Measurements from ENCODE around the gene FAF1.
"Not testable (repeated sequence)": the region's sequence is repeated elsewhere in the genome, so short reads cannot be mapped to it uniquely, and the experiment has no call there.

The FAF1 gene

DNA sequence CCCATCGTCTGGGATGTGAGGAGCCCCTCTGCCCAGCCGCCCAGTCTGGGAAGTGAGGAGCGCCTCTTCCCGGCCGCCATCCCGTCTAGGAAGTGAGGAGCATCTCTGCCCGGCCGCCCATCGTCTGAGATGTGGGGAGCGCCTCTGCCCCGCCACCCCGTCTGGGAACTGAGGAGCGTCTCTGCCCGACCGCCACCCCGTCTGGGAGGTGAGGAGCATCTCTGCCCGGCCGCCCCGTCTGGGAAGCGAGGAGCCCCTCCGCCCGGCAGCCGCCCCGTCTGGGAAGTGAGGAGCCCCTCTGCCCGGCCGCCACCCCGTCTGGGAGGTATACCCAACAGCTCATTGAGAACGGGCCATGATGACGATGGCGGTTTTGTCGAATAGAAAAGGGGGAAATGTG, 7.5 kb downstream of the FAF1 start:
- DNase-seq, result not testable (repeated sequence)

DNA sequence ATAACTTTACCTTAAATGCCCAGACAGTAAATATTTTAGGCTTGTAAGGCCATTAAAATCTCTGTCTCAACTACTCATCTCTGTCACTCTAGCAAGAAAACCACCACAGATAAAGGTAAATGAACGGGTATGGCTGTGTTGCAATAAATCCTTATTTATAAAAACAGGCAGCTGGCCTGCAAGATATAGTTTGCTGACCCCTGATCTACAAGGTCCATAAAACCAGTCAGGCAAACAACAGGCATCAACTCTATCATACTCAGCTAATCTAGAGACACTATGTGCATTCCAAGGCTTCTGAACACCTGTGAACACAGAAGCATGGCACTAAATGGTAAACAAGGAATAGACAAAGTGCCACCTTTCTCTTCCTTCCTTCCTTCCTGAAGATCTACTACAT, 9.7 kb downstream of the FAF1 start:
- no peak for DNase-seq

DNA sequence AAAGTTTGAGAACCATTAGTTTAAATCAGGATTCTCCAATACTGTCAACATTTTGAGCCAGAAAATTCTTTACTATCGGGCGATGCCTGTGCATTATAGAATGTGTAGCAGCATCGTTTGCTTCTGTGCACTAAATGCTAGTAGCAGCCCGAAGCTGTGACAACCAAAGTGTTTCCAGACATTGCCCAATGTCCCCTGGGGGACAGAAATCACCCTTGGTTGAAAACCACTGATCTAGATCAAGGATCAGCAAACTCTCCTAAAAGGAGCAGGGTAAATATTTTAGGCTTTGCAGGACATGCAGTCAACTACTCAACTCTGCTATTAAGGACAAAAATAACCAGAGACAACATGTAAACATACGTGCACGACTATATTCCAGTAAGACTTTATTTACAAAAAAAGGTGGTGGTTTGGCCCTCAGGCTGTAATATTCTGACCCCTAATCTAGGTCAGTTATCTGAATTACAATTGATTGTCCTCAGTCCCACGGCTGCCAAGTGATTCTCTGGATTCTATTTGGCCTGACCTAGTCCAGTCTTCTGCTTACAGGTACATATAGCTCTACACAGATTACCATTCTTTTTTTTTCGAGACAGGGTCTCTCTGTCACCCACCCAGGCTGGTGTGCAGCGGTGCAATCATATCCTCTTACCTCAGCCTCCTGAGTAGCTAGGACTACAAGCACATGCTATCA, 10.6 kb downstream of the FAF1 start:
- DNase-seq, result no peak

GRCh38 chr1:50942334-50942733, 17.7 kb downstream of the FAF1 start:
- no peak for DNase-seq

DNA sequence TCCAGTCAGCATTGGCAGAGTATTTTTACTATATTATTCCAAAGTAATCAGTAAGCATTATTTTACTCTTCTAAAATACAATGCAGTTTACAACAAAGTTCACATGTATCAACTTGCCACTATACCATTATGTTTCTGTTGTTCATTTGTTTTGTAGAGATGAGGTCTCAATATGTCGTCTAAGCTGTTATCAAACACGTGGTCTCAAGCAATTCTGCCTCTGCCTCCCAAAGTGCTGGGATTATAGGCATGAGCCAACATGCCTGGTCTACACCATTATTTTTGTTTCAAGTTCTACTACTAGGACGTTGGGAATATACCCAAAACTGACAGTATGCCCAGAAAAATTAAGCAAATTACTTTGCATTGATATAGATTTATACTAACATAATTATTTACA, 19.8 kb downstream of the FAF1 start:
- no peak for DNase-seq

GRCh38 chr1:50936321-50936720, 23.7 kb downstream of the FAF1 start:
- no peak for DNase-seq

DNA sequence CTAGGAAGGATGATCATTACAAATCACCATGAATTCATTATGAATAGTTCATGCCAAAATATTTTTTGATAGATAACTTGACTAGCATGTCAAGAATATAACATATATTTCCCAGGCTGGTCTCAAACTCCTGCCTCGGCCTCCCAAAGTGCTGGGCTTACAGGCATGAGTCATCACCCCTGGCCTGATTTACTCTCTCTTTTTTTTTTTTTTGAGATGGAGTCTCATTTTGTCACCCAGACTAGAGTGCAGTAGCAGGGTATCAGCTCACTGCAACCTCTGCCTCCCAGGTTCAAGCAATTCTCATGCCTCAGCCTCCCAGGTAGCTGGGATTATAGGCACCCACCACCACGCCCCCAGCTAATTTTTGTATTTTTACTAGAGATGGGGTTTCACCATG, 24.8 kb downstream of the FAF1 start:
- not testable (repeated sequence) for DNase-seq

DNA sequence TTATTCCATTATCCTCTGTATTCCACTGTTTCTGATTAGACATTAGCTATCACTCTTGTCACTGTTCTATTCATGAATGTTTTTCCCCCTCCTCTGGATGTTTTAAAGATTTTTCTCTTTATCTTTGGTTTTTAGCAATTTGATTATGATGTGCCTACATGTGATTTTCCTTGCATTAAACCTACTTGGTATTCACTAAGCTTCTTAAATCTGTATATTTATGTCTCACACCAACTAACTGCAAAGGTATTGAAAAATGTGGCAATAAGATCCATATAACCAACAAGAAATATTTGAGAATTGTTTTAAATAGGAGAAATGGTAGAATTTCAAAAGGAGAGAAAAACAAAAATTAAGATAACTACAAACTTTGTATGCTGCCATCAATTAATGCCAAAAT, 25.2 kb downstream of the FAF1 start:
- DNase-seq, result no peak

DNA sequence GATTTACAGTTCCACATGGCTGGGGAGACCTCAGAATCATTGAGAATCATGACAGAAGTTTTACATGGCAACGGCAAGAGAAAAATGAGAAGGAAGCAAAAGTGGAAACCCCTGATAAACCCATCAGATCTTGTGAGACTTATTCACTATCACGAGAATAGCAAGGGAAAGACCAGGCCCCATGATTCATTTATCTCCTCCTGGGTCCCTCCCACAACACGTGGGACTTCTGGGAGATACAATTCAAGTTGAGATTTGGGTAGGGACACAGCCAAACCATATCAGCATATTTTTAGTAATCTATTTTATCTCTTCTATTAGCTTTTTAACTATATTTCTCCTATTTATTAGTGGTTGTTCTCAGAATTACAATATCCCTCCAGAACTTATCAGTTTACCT, 26.3 kb downstream of the FAF1 start:
- not testable (repeated sequence) for DNase-seq

DNA sequence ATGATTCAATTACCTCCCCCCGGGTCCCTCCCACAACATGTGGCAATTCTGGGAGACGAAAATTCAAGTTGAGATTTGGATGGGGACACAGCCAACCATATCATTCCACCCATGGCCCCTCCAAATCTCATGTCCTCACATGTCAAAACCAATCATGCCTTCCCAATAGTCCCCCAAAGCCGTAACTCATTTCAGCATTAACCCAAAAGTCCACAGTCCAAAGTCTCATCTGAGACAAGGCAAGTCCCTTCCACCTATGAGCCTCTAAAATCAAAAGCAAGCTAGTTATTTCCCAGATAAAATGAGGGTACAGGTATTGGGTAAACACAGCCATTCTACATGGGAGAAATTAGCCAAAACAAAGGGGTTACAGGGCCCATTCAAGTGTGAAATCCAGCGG, 28.0 kb downstream of the FAF1 start:
- not testable (repeated sequence) for DNase-seq

- no peak for DNase-seq
Observed at GRCh38 chr1:50930965-50931737, 28.9 kb downstream of the FAF1 start.

DNA sequence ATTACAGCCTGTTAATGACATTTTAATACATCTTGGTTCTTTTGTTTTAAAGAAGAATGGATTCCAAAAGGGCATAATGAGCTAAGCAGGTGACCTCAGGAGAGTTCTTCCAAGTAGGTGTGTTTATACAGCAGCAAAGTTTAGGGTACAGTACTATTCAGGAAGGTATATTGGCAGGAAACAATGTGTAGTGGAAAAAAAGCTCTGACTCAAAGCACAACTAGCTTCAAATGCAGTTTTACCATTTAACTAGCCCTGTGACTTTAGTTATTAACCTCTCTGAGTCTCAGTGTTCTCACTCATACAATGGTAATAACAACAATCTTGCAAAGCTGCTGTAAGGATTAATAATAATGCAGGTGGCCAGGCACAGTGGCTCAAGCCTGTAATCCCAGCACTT, 29.9 kb downstream of the FAF1 start:
- no peak for DNase-seq

DNA sequence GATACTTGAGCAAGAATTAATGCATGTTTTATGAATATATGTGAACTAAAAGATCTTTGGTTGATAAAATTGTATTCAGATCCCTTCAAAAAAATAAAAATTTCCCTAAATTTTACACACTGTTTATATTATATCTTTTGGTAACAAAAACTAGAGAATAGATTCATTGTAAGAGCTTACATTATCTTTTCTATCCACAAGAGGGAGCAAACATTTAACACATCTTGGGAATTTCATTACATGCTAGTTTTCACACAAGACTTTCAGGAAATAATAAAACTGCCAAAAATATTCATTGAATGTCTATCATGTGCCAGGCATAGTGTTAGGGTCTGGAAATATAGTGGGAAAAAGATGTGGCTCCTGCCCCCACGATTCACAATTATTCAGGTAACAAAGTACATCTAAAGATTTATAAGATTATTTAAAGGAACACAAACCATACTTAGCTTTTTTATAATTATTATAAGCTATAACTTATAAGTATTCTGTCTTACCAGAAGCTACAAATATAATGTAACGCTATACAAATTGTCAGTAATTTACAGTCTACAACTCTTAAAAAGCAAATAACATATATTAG, 30.6 kb downstream of the FAF1 start:
- no peak for DNase-seq

GRCh38 chr1:50923564-50923963, 36.5 kb downstream of the FAF1 start:
- no peak for DNase-seq

- DNase-seq, result no peak
Observed at GRCh38 chr1:50921029-50921428, 39.0 kb downstream of the FAF1 start.

DNA sequence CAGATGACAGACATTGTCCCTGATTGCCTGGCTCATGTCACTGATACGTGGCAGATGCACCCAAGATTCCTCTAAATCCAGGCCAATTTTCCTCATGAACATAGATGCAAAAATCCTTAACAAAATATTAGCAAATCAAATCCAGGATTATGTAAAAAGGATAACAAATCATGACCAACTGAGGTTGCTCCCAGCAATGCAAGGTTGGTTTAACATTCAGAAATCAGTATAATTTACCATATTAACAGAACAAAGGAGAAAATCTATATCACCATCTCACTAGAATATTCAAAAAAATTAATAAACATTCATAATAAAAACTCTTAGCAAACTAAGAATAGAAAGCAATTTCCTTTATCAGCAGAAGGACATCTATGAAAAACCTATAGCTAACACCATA, 39.7 kb downstream of the FAF1 start:
- DNase-seq, result no peak

DNA sequence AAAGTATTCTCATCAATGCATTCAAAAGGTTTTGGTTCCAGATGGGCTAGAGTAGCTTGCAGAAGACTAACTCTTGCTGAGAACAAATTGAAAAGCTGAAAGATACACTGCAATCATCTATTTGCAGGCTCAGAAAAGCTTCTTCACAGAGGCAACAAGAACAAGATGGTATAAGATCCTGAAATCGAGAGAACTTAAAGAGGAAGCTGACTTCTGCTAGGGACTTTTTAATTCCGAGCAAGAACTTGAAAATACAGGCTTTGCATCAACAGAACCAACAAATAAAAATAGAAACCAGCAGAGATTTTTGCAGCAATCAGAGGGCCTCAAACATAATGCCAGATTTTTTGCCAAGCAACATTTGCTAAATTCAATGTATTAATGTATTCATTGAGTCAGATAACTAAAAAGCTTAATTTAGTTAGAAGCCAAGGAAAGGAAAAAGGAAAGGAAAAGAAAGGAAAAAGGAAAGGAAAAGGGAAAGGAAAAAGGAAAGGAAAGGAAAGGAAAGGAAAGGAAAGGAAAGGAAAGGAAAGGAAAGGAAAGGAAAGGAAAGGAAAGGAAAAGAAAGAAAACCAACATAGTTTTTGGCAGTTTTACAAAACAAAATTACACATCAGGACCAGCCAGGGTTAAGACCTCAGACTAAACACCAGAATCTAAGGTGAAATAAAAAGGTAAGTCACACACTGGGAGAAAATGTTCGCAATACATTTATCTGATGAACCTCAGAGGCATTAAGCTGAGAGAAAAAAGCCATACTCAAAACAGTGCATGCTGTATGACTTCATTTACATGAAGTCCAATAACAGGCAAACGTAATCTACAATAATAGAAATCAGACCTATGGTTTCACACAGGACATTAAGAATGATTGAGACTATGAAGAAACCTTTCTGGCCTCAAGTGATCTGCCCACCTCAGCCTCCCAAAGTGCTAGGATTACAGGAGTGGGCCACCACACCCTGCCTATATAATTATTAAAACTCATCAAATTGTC, 42.6 kb downstream of the FAF1 start:
- DNase-seq, result no peak

GRCh38 chr1:50915621-50916020, 44.4 kb downstream of the FAF1 start:
- no peak for DNase-seq

DNA sequence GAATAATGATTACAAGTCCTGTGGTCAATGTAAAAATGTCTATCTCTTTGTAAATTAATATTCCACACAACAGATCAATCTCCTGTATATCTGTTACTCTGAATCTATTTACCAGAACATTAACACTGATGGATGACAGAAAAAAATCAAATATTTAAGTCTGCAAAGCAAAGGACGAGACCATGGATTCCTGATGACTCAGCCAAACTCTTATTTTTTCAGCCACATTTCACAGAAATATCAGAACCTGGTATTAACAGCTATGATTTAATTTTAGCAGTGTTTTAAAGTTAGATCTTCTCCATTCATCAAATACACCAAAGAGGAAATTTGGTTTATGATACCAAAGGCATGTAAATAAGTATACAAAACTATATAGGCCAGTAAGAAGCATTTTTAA, 46.1 kb downstream of the FAF1 start:
- no peak for DNase-seq

DNA sequence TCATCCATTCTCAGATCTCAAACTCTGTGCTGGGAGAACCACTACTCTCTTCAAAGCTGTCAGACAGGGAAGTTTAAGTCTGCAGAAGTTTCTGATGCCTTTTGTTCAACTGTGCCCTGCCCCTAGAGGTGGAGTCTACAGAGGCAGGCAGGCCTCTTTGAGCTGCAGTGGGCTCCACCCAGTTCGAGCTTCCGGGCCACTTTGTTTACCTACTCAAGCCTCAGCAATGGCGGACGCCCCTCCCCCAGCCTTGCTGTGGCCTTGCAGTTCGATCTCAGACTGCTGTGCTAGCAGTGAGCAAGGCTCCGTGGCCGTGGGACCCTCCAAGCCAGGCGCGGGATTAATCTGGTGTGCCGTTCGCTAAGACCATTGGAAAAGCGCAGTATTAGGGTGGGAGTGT, 49.7 kb downstream of the FAF1 start:
- DNase-seq, result not testable (repeated sequence)

DNA sequence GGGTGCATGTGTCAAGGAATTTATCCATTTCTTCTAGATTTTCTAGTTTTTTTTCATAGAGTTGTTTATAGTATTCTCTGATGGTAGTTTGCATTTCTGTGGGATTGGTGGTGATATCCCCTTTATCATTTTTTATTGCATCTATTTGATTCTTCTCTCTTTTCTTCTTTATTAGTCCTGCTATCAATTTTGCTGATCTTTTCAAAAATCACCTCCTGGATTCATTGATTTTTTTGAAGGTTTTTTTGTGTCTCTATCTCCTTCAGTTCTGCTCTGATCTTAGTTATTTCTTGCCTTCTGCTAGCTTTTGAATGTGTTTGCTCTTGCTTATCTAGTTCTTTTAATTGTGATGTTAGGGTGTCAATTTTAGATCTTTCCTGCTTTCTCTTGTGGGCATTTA, 52.5 kb downstream of the FAF1 start:
- DNase-seq, result not testable (repeated sequence)

- DNase-seq, result not testable (repeated sequence)
Observed at GRCh38 chr1:50906050-50906449, 54.0 kb downstream of the FAF1 start.

DNA sequence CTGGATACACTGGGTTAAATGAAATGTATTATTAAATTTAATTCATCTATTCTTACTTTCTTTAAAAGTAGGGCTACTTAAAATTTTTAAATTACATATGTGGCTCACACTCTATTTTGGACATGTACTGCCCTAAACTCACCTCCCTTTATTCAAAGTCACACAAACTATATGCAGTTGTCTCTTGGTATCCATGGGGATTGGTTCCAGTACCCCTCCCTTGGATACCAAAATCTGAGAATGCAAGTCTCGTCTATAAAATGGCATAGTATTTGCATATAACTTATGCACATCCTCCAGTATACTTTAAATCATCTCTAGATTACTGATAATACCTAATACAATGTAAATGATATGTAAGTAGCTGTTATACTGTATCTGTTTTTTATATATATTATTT, 57.6 kb downstream of the FAF1 start:
- DNase-seq, result no peak
